Erythroblast (primary cell): Measurements from ENCODE around the gene DENND2A.

ENCODE experiments used
- GATA1 ChIP-seq: IDR thresholded peaks from 2 replicates; pipeline ENCODE4 v1.6.1; 2011; ENCODE audit warnings: low read depth, mild to moderate bottlenecking, control low read depth, low read length, moderate library complexity
- POLR2A ChIP-seq: IDR thresholded peaks from 2 replicates; pipeline ENCODE4 v1.6.1; 2011; ENCODE audit warnings: mild to moderate bottlenecking, low read length

DNA sequence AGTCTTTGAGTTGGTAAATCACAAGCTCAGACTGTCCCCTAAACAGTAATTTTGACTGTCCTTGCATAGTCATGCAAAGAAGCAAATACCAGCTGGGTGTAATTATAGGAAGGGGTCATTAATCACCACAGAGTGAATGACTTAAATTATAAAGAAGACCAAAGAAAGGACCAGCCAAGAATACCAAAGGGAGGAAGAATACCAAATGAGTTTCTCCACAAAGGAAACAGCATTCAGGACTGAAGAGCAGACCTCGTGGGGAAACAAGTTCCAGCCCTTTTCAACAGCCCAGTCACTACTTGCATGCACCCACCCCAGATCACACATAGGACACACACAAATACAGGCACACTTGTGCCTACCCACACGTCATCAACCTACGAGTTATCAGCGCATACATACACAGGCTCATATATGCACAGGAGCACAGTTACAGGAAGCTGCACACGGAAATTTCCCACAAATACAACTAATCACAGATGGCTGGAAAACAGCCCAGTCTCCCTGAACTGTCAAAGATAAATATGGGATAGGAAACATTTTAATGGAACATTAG lies 77.6 kb downstream of the DENND2A start:
- TF ChIP-seq POLR2A, result no peak
- no peak for TF ChIP-seq GATA1
